ENCODE measurements around the gene UBE4A. TPM values are rescaled to one million over a fixed set of nuclear protein-coding genes. Genes with fewer than 3 reads are reported as not detected.

UBE4A gene
- total and polyA plus RNA-seq, 2 donors (not counting 3 experiments of a cell fraction or from before 2014, with no cell fraction given) = 13.3 to 40.2 TPM

DNA sequence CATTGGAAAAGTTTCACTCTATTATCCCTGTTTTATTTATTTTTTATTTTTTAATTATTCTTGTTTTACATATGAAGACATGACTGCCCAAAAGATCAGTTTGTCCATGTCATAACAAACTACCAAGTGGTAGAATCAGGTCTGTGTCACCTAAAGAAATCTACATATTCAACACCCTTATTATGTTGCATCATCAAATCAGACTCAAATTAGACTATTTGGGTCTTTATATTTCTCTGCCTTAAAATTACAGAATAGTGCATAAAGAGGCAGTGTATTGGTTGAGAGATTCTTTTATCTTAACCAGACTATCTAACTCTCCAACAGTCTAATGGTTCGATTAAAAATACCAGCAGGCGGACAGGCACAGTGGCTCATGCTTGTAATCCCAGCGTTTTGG, 23.6 kb downstream of the UBE4A start:
- Histone ChIP-seq H3K9me1 (replicated peaks; ENCODE audit: control insufficient read depth, extremely low read depth, insufficient read depth, low read length) (no peaks in the 10 kb centered on the region), H3K36me3 (ENCODE audit: control insufficient read depth in 2 of 2, extremely low read depth in 1 of 2, insufficient read depth in 2 of 2, low read length in 2 of 2) (peaks cover 34 to 53% of the 10 kb centered on the region in 2 experiments), H4K20me1 (replicated peaks; ENCODE audit: control insufficient read depth, extremely low read depth, insufficient read depth, low read length) (no peaks in the 10 kb centered on the region), H3K9ac (replicated peaks; ENCODE audit: extremely low read depth, insufficient read depth, low read length) (no peak overlapping the region), H3K27me3 (ENCODE audit: control insufficient read depth in 2 of 2, insufficient read depth in 2 of 2, low read length in 2 of 2) (no peaks in the 10 kb centered on the region), H3K4me3 (replicated peaks in 1 of 3; ENCODE audit: insufficient read depth in 1 of 3, low read depth in 1 of 3, low read length in 3 of 3) (no peak overlapping the region), H3K79me2 (ENCODE audit: control insufficient read depth, insufficient read depth, low read length) (no peaks in the 10 kb centered on the region), H3K4me1 (ENCODE audit: control insufficient read depth, extremely low read depth, insufficient read depth, low read length) (no peaks in the 10 kb centered on the region), H2AFZ (ENCODE audit: low read depth, low read length) (no peak overlapping the region), H3K27ac (ENCODE audit: insufficient read depth, low read depth, low read length) (no peak overlapping the region), H3K9me3 (replicated peaks; ENCODE audit: control insufficient read depth, insufficient read depth, low read length) (no peaks in the 10 kb centered on the region), H3K4me2 (ENCODE audit: insufficient read depth, low read length) (no peak overlapping the region)
- TF ChIP-seq MYC (IDR thresholded peaks at IDR 0.05; ENCODE audit: low read depth, low read length) (no peak), GATA2 (IDR thresholded peaks at IDR 0.05; ENCODE audit: insufficient read depth, insufficient read length, low read depth, low read length) (no peak), POLR2A (IDR thresholded peaks at IDR 0.05; ENCODE audit: low read depth, low read length) (no peak), FOS (IDR thresholded peaks at IDR 0.05; ENCODE audit: borderline replicate concordance, insufficient read depth, low read length) (no peak), EZH2 (IDR thresholded peaks at IDR 0.05; ENCODE audit: borderline replicate concordance, low read depth, low read length, severe bottlenecking) (no peak), POLR2AphosphoS5 (IDR thresholded peaks at IDR 0.05; ENCODE audit: insufficient read depth, low read depth, low read length) (no peak), JUN (IDR thresholded peaks at IDR 0.05; ENCODE audit: borderline replicate concordance, insufficient read depth, insufficient read length, low read depth) (no peak), CTCF (IDR thresholded peaks at IDR 0.05; ENCODE audit: extremely low read depth in 1 of 2, insufficient read depth in 1 of 2, low read depth in 1 of 2, low read length in 2 of 2) (no peak)
- TF ChIP-seq, protein P1, sequence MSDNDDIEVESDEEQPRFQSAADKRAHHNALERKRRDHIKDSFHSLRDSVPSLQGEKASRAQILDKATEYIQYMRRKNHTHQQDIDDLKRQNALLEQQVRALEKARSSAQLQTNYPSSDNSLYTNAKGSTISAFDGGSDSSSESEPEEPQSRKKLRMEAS (IDR thresholded peaks at IDR 0.05; ENCODE audit: insufficient read depth, insufficient read length) = no peak
- intact Hi-C loops (cut with micrococcal nuclease) = loop anchor here (5.0 kb wide), 1 partner anchor 104 kb away; no protein-coding TSS in a partner anchor
- dilution Hi-C loops (cut with MboI; ENCODE audit: extremely low pct_ligation_motif_present, low sequenced_read_pairs) = loop anchor here (25.0 kb wide), 1 partner anchor 104 kb away; no protein-coding TSS in a partner anchor
- BruUV-seq (replicated peaks) = no TSS peak
- DNase-seq (ENCODE audit: low read depth, low spot score) = no peak
- FAIRE-seq = no peak
- ChIA-PET CTCF (no interaction called here), POLR2A (no interaction called here)

Data from endothelial cell of umbilical vein (primary cell).